Ascending aorta (tissue), 2 donors: ENCODE data around the gene MFSD11. TPM values are rescaled to one million over a fixed set of nuclear protein-coding genes. Genes with fewer than 3 reads are reported as not detected.
"Not testable (repeated sequence)": the region's sequence is repeated elsewhere in the genome, so short reads cannot be mapped to it uniquely, and the experiment has no call there.

Experiments
- DNase-seq, 2 donors: peaks; one replicate each; pipeline ENCODE4 v3.0.0-alpha.2; 2019; ENCODE audit warnings: low spot score in 2 of 2
- H3K27ac ChIP-seq, 2 donors: fragments of 200-600 bp; sonication (generic); one replicate each; pipeline ENCODE4 v1.5.1; 2016 to 2017; ENCODE audit warnings: mild to moderate bottlenecking in 1 of 2
- H3K27me3 ChIP-seq: fragments of 200-600 bp; sonication (generic); one replicate; pipeline ENCODE4 v1.5.1; 2017
- H3K36me3 ChIP-seq, 2 donors: fragments of 200-600 bp; sonication (generic); one replicate each; pipeline ENCODE4 v1.5.1; 2016
- H3K4me1 ChIP-seq, 2 donors: fragments of 200-600 bp; sonication (generic); one replicate each; pipeline ENCODE4 v1.5.1; 2016 to 2017; ENCODE audit warnings: mild to moderate bottlenecking in 1 of 2
- H3K4me3 ChIP-seq, 2 donors: fragments of 200-600 bp; sonication (generic); one replicate each; pipeline ENCODE4 v1.5.1; 2016 to 2017; ENCODE audit warnings: mild to moderate bottlenecking in 1 of 2
- H3K9me3 ChIP-seq, 2 donors: fragments of 200-600 bp; sonication (generic); one replicate each; pipeline ENCODE4 v1.5.1; 2016
- intact Hi-C: fragments of 100-400 bp; cut with DNase I; formaldehyde crosslinking; loops from one replicate; pipeline ENCODE4 v1.15.1; 2023
- total RNA-seq: library from RNA; depleted of rRNA; stranded (reverse); fragments of >200 nt; gene quantifications from one replicate; pipeline ENCODE4 v1.1.0, GENCODE V29; 2016
- TF ChIP-seq, protein P1 (sequence below), 3 experiments: fragments of 200-600 bp in 2 of 3; fragments of 450-650 bp in 1 of 3; sonication (generic) in 2 of 3; IDR thresholded peaks; one replicate each; pipeline ENCODE4 v1.5.1; 2016 to 2019; ENCODE audit warnings: antibody characterized with exemption in 3 of 3, mild to moderate bottlenecking in 1 of 3, moderate library complexity in 1 of 3

MFSD11 gene
- total RNA-seq, 1 donor from 2014 or later: 13.4 TPM

GRCh38 chr17:76810956-76811355, 73.0 kb downstream of the MFSD11 start:
- H3K36me3 ChIP-seq: no peaks in the 10 kb centered on the region
- H3K9me3 ChIP-seq: no peaks in the 10 kb centered on the region
- H3K4me3 ChIP-seq: no peak overlapping the region
- DNase-seq: no peak
- TF ChIP-seq, protein P1, sequence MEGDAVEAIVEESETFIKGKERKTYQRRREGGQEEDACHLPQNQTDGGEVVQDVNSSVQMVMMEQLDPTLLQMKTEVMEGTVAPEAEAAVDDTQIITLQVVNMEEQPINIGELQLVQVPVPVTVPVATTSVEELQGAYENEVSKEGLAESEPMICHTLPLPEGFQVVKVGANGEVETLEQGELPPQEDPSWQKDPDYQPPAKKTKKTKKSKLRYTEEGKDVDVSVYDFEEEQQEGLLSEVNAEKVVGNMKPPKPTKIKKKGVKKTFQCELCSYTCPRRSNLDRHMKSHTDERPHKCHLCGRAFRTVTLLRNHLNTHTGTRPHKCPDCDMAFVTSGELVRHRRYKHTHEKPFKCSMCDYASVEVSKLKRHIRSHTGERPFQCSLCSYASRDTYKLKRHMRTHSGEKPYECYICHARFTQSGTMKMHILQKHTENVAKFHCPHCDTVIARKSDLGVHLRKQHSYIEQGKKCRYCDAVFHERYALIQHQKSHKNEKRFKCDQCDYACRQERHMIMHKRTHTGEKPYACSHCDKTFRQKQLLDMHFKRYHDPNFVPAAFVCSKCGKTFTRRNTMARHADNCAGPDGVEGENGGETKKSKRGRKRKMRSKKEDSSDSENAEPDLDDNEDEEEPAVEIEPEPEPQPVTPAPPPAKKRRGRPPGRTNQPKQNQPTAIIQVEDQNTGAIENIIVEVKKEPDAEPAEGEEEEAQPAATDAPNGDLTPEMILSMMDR (IDR thresholded peaks at IDR 0.05): no peak
- H3K4me1 ChIP-seq: no peaks in the 10 kb centered on the region
- intact Hi-C loops: no loop called here
- H3K27ac ChIP-seq: no peak overlapping the region
- H3K27me3 ChIP-seq: no peaks in the 10 kb centered on the region

GRCh38 chr17:76811834-76812233, 73.9 kb downstream of the MFSD11 start:
- Histone ChIP-seq H3K9me3 (no peaks in the 10 kb centered on the region), H3K4me1 (no peaks in the 10 kb centered on the region), H3K27ac (no peak overlapping the region), H3K27me3 (no peaks in the 10 kb centered on the region), H3K4me3 (no peak overlapping the region), H3K36me3 (no peaks in the 10 kb centered on the region)
- intact Hi-C loops: no loop called here
- TF ChIP-seq, protein P1 (IDR thresholded peaks at IDR 0.05): no peak
- no peak for DNase-seq

DNA sequence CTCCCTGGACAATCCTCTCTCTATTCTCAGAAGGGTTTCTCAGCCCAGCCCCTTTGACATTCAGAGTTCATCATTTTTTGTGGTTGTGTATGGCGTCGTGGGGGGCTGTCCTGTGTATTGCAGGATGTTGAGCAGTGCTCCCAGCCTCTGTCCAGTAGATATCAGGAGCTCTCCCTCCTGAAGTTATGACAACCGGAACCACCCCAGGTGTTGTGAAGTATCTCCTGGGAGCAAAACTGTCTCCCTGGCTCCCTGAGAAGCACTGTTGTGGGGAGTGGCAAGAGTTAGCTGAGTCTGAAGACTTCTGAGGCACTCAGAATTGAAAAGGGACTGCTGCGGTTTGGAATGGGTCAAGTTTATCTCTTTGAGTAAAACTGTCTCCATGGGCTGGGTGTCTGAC, 74.3 kb downstream of the MFSD11 start:
- H3K36me3 ChIP-seq: no peaks in the 10 kb centered on the region
- H3K27me3 ChIP-seq: no peaks in the 10 kb centered on the region
- H3K4me1 ChIP-seq: no peaks in the 10 kb centered on the region
- no peaks in the 10 kb centered on the region for H3K9me3 ChIP-seq
- intact Hi-C loops: no loop called here
- H3K27ac ChIP-seq: no peak overlapping the region
- no peak overlapping the region for H3K4me3 ChIP-seq
- no peak for DNase-seq
- TF ChIP-seq, protein P1 (IDR thresholded peaks at IDR 0.05): no peak

GRCh38 chr17:76812968-76813367, 75.0 kb downstream of the MFSD11 start:
- Histone ChIP-seq H3K27me3 (no peaks in the 10 kb centered on the region), H3K36me3 (no peaks in the 10 kb centered on the region), H3K9me3 (no peaks in the 10 kb centered on the region), H3K4me1 (no peaks in the 10 kb centered on the region), H3K27ac (no peak overlapping the region), H3K4me3 (no peak overlapping the region)
- TF ChIP-seq, protein P1 (IDR thresholded peaks at IDR 0.05): no peak
- no peak for DNase-seq
- intact Hi-C loops: no loop called here

DNA sequence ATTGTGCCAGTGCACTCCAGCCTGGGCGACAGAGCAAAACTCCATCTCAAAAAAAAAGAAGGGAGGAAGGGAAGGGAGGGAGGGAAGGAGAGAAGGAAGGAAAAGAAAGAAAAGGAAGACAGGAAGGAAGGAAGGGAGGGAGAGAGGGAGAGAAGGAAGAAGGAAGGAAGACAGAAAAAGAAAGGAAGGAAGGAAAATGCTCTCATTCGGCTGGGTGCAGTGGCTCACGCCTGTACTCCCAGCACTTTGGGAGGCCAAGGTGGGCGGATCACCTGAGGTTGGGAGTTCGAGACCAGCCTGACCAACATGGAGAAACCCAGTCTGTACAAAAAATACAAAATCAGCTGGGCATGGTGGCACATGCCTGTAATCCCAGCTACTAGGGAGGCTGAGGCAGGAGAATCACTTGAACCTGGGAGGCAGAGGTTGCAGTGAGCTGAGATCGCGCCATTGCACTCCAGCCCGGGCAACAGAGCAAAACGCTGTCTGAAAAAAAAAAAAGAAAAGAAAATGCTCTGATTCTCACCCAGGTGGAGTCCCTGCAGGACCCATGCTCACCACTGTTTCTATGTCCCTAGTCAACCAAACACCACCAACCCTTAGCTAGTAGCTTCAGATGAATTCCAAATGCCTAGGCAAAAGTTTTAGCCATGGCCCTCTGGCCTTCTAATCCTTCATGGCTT, 78.1 kb downstream of the MFSD11 start:
- H3K27me3 ChIP-seq, H3K27ac ChIP-seq, H3K4me3 ChIP-seq, intact Hi-C loops, H3K9me3 ChIP-seq, H3K36me3 ChIP-seq, DNase-seq, H3K4me1 ChIP-seq: not testable (repeated sequence)

- H3K27me3 ChIP-seq: no peaks in the 10 kb centered on the region
- no peaks in the 10 kb centered on the region for H3K4me1 ChIP-seq
- H3K9me3 ChIP-seq: no peaks in the 10 kb centered on the region
- no peak for DNase-seq
- no peaks in the 10 kb centered on the region for H3K36me3 ChIP-seq
- H3K4me3 ChIP-seq: no peak overlapping the region
- TF ChIP-seq, protein P1 (IDR thresholded peaks at IDR 0.05): peak in 1 of 3 experiments; percentile 35
- no peak overlapping the region for H3K27ac ChIP-seq
- intact Hi-C loops: no loop called here
Measured at GRCh38 chr17:76816590-76817135, 78.7 kb downstream of the MFSD11 start.
